ENCODE measurements around the gene EGFL7.

GRCh38 chr9:136681029-136681428 lies 18.3 kb downstream of the EGFL7 start:
- TF ChIP-seq POLR2A (IDR thresholded peaks at IDR 0.05), result no peak
- TF ChIP-seq, protein P1, sequence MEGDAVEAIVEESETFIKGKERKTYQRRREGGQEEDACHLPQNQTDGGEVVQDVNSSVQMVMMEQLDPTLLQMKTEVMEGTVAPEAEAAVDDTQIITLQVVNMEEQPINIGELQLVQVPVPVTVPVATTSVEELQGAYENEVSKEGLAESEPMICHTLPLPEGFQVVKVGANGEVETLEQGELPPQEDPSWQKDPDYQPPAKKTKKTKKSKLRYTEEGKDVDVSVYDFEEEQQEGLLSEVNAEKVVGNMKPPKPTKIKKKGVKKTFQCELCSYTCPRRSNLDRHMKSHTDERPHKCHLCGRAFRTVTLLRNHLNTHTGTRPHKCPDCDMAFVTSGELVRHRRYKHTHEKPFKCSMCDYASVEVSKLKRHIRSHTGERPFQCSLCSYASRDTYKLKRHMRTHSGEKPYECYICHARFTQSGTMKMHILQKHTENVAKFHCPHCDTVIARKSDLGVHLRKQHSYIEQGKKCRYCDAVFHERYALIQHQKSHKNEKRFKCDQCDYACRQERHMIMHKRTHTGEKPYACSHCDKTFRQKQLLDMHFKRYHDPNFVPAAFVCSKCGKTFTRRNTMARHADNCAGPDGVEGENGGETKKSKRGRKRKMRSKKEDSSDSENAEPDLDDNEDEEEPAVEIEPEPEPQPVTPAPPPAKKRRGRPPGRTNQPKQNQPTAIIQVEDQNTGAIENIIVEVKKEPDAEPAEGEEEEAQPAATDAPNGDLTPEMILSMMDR (IDR thresholded peaks at IDR 0.05), result no peak

Measured in ovary (tissue), 3 donors.